WTC11 (cell line): ENCODE results near the gene SNX15. TPM values are rescaled to one million over a fixed set of nuclear protein-coding genes. Genes with fewer than 3 reads are reported as not detected.

Source experiments
- ATAC-seq: fragments of 200-7000 bp; cut with Tn5 transposase; 2 replicates; pipeline ENCODE4 v1.10.0; 2021; ENCODE audit warnings: mild to moderate bottlenecking, moderate library complexity
- CTCF ChIA-PET: fragments of 300-600 bp; sonication (Branson Sonifier 250); formaldehyde crosslinking; loops from one replicate; lab custom pipeline; 2021; ENCODE audit warnings: antibody characterized with exemption; lab: Charles Lee
- POLR2A ChIA-PET: fragments of 350-600 bp; sonication (Branson Sonifier 250); formaldehyde crosslinking; loops from one replicate; lab custom pipeline; 2021; ENCODE audit warnings: antibody characterized with exemption; lab: Charles Lee
- DNase-seq: peaks from one replicate; pipeline ENCODE4 v3.0.0; 2021; ENCODE audit warnings: low spot score
- H3K27ac Mint-ChIP-seq: 2 replicates; pipeline ENCODE4 v1.8.0; 2021; ENCODE audit warnings: mixed read lengths
- H3K27me3 Mint-ChIP-seq: 2 replicates; pipeline ENCODE4 v1.8.0; 2021; ENCODE audit warnings: low read depth, mild to moderate bottlenecking, moderate library complexity, mixed read lengths
- H3K36me3 Mint-ChIP-seq: 2 replicates; pipeline ENCODE4 v1.8.0; 2021; ENCODE audit warnings: mixed read lengths
- H3K4me1 Mint-ChIP-seq: 2 replicates; pipeline ENCODE4 v1.8.0; 2022; ENCODE audit warnings: mixed read lengths
- H3K4me3 Mint-ChIP-seq: 2 replicates; pipeline ENCODE4 v1.8.0; 2021; ENCODE audit warnings: mild to moderate bottlenecking, moderate library complexity, mixed read lengths
- H3K9me3 Mint-ChIP-seq: 2 replicates; pipeline ENCODE4 v1.8.0; 2021; ENCODE audit warnings: mixed read lengths
- AR ChIP-seq: fragments of 250-450 bp; sonication (Bioruptor Pico); IDR thresholded peaks from 2 replicates; pipeline ENCODE4 v1.9.0; 2021; ENCODE audit warnings: mild to moderate bottlenecking
- CBFB ChIP-seq: sonication (generic); formaldehyde crosslinking; IDR thresholded peaks from 2 replicates; pipeline ENCODE4 v1.8.1; 2022; ENCODE audit warnings: mild to moderate bottlenecking, low read depth, missing genetic modification reagents
- CREB1 ChIP-seq: sonication (generic); formaldehyde crosslinking; IDR thresholded peaks from 2 replicates; pipeline ENCODE4 v1.8.0; 2023; ENCODE audit warnings: mild to moderate bottlenecking, missing genetic modification reagents
- CREM ChIP-seq: sonication (generic); formaldehyde crosslinking; IDR thresholded peaks from 2 replicates; pipeline ENCODE4 v1.8.1; 2022; ENCODE audit warnings: mild to moderate bottlenecking, missing genetic modification reagents, moderate library complexity
- GABPB1 ChIP-seq: sonication (generic); formaldehyde crosslinking; IDR thresholded peaks from 2 replicates; pipeline ENCODE4 v1.8.1; 2023; ENCODE audit warnings: mild to moderate bottlenecking, missing genetic modification reagents
- GRHL2 ChIP-seq: fragments of 250-450 bp; sonication (Bioruptor Pico); IDR thresholded peaks from 2 replicates; pipeline ENCODE4 v1.8.0; 2022; ENCODE audit warnings: mild to moderate bottlenecking, moderate library complexity; ENCODE audit not compliant: insufficient replicate concordance, severe bottlenecking
- GTF2I ChIP-seq: fragments of 250-450 bp; sonication (Bioruptor Pico); conservative IDR thresholded peaks from 2 replicates; pipeline ENCODE4 v1.4.0; 2021; ENCODE audit warnings: mild to moderate bottlenecking
- JUN ChIP-seq: sonication (generic); formaldehyde crosslinking; IDR thresholded peaks from 2 replicates; pipeline ENCODE4 v1.8.0; 2023; ENCODE audit warnings: mild to moderate bottlenecking, missing genetic modification reagents
- MXD4 ChIP-seq: fragments of 250-450 bp; sonication (Bioruptor Pico); IDR thresholded peaks from 2 replicates; pipeline ENCODE4 v1.8.0; 2021; ENCODE audit warnings: mild to moderate bottlenecking, moderate library complexity, borderline replicate concordance
- TEAD1 ChIP-seq: sonication (generic); formaldehyde crosslinking; IDR thresholded peaks from 2 replicates; pipeline ENCODE4 v1.8.0; 2022; ENCODE audit warnings: mild to moderate bottlenecking, missing genetic modification reagents
- USF1 ChIP-seq: sonication (generic); formaldehyde crosslinking; IDR thresholded peaks from 2 replicates; pipeline ENCODE4 v1.8.0; 2022; ENCODE audit warnings: mild to moderate bottlenecking, missing genetic modification reagents
- USF2 ChIP-seq: sonication (generic); formaldehyde crosslinking; IDR thresholded peaks from 2 replicates; pipeline ENCODE4 v1.8.1; 2023; ENCODE audit warnings: mild to moderate bottlenecking, missing genetic modification reagents, moderate library complexity
- ZNF396 ChIP-seq: fragments of 250-450 bp; sonication (Bioruptor Pico); IDR thresholded peaks from 2 replicates; pipeline ENCODE4 v1.8.0; 2021; ENCODE audit warnings: mild to moderate bottlenecking, moderate library complexity, borderline replicate concordance
- ZNF423 ChIP-seq: fragments of 250-450 bp; sonication (Bioruptor Pico); IDR thresholded peaks from 2 replicates; pipeline ENCODE4 v2.1.2; 2022; ENCODE audit warnings: mild to moderate bottlenecking, moderate library complexity
- total RNA-seq: library from RNA; stranded (reverse); gene quantifications from 3 replicates; pipeline ENCODE4 v1.2.3, GENCODE V29; 2021
- TF ChIP-seq, protein P1 (sequence below): sonication (generic); formaldehyde crosslinking; conservative IDR thresholded peaks from 2 replicates; pipeline ENCODE4 v1.8.1; 2022; ENCODE audit warnings: mild to moderate bottlenecking, missing genetic modification reagents
- TF ChIP-seq, protein P2 (sequence below): sonication (generic); formaldehyde crosslinking; IDR thresholded peaks from 2 replicates; pipeline ENCODE4 v1.8.0; 2022; ENCODE audit warnings: mild to moderate bottlenecking, missing genetic modification reagents
- TF ChIP-seq, protein P3 (sequence below): sonication (generic); formaldehyde crosslinking; IDR thresholded peaks from 2 replicates; pipeline ENCODE4 v1.8.1; 2022; ENCODE audit warnings: missing genetic modification reagents, borderline replicate concordance
- TF ChIP-seq, protein P4 (sequence below): fragments of 250-450 bp; sonication (Bioruptor Pico); IDR thresholded peaks from 2 replicates; pipeline ENCODE4 v1.8.0; 2021; ENCODE audit warnings: mild to moderate bottlenecking
- TF ChIP-seq, protein P5 (sequence below): fragments of 250-450 bp; sonication (Bioruptor Pico); conservative IDR thresholded peaks from 2 replicates; pipeline ENCODE4 v1.9.0; 2021; ENCODE audit warnings: mild to moderate bottlenecking

Gene SNX15
- total RNA-seq, 1 experiment from 2014 or later = 17.6 TPM

GRCh38 chr11:64990222-64990923 lies 36.9 kb upstream of the SNX15 start:
- Mint-ChIP-seq H3K4me1 (0 out of 2 replicates have a peak, but pooled peaks cover 5% of the 10 kb centered on the region), H3K27me3 (no peaks in the 10 kb centered on the region; the same call in 1 of the 2 replicates), H3K27ac (no peak overlapping the region), H3K9me3 (no peaks in the 10 kb centered on the region), H3K4me3 (no peak overlapping the region)
- CTCF ChIA-PET = no interaction called here
- ATAC-seq (no peak), DNase-seq (no peak)
- TF ChIP-seq AR = no peak
- TF ChIP-seq, protein P1, sequence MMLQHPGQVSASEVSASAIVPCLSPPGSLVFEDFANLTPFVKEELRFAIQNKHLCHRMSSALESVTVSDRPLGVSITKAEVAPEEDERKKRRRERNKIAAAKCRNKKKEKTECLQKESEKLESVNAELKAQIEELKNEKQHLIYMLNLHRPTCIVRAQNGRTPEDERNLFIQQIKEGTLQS (CRISPR knock-in tag) = no peak
- no peak for TF ChIP-seq MXD4 (CRISPR knock-in tag)
- TF ChIP-seq, protein P2, sequence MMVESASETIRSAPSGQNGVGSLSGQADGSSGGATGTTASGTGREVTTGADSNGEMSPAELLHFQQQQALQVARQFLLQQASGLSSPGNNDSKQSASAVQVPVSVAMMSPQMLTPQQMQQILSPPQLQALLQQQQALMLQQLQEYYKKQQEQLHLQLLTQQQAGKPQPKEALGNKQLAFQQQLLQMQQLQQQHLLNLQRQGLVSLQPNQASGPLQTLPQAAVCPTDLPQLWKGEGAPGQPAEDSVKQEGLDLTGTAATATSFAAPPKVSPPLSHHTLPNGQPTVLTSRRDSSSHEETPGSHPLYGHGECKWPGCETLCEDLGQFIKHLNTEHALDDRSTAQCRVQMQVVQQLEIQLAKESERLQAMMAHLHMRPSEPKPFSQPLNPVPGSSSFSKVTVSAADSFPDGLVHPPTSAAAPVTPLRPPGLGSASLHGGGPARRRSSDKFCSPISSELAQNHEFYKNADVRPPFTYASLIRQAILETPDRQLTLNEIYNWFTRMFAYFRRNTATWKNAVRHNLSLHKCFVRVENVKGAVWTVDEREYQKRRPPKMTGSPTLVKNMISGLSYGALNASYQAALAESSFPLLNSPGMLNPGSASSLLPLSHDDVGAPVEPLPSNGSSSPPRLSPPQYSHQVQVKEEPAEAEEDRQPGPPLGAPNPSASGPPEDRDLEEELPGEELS = no peak
- TF ChIP-seq, all 79 proteins: peak for 0
- H3K36me3 Mint-ChIP-seq = no peaks in the 10 kb centered on the region
- POLR2A ChIA-PET = no interaction called here

DNA sequence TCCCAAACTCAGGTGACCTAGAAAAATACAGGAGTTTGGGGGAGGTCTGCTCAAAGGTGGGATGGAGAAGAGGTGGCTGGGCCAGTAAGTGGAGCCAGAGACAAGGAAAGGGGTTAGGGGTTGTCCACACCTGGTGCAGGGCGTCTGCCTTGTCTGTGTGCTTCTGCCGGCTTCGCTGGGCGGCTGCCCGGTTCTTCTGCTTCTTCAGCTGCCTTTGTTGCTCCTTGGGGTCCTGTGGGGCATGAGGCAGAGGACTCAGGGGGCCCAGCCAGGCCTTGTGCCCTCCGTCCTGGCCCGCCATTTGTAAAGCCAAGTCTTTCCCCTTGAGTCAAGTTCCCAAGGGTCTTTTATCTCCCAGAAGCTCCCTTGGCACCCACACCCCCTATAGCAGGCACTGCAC lies 32.9 kb upstream of the SNX15 start:
- Mint-ChIP-seq H3K27me3 (no peaks in the 10 kb centered on the region), H3K4me1 (peaks cover 23% of the 10 kb centered on the region), H3K4me3 (no peak overlapping the region), H3K36me3 (no peaks in the 10 kb centered on the region), H3K9me3 (no peaks in the 10 kb centered on the region), H3K27ac (no peak overlapping the region)
- CTCF ChIA-PET = interaction anchor here (0.6 to 1.3 kb wide), 2 partner anchors 20 to 21 kb away, joined by 3 to 6 read pairs; partner anchors contain the start of gene ARL2
- DNase-seq (no peak), ATAC-seq (no peak)
- POLR2A ChIA-PET = no interaction called here
- TF ChIP-seq CBFB (no peak), USF2 (CRISPR knock-in tag) (no peak), USF1 (CRISPR knock-in tag) (no peak), CREB1 (CRISPR knock-in tag) (no peak), ZNF423 (CRISPR knock-in tag) (no peak), GRHL2 (CRISPR knock-in tag) (no peak), GTF2I (CRISPR knock-in tag) (no peak), MXD4 (CRISPR knock-in tag) (no peak), ZNF396 (no peak), GABPB1 (CRISPR knock-in tag) (no peak), CREM (no peak), TEAD1 (CRISPR knock-in tag) (no peak), JUN (CRISPR knock-in tag) (no peak)
- TF ChIP-seq, protein P3, sequence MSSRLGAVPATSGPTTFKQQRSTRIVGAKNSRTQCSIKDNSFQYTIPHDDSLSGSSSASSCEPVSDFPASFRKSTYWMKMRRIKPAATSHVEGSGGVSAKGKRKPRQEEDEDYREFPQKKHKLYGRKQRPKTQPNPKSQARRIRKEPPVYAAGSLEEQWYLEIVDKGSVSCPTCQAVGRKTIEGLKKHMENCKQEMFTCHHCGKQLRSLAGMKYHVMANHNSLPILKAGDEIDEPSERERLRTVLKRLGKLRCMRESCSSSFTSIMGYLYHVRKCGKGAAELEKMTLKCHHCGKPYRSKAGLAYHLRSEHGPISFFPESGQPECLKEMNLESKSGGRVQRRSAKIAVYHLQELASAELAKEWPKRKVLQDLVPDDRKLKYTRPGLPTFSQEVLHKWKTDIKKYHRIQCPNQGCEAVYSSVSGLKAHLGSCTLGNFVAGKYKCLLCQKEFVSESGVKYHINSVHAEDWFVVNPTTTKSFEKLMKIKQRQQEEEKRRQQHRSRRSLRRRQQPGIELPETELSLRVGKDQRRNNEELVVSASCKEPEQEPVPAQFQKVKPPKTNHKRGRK (CRISPR knock-in tag) = no peak
- TF ChIP-seq, protein P4, sequence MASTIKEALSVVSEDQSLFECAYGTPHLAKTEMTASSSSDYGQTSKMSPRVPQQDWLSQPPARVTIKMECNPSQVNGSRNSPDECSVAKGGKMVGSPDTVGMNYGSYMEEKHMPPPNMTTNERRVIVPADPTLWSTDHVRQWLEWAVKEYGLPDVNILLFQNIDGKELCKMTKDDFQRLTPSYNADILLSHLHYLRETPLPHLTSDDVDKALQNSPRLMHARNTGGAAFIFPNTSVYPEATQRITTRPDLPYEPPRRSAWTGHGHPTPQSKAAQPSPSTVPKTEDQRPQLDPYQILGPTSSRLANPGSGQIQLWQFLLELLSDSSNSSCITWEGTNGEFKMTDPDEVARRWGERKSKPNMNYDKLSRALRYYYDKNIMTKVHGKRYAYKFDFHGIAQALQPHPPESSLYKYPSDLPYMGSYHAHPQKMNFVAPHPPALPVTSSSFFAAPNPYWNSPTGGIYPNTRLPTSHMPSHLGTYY (CRISPR knock-in tag) = no peak
- TF ChIP-seq, protein P5, sequence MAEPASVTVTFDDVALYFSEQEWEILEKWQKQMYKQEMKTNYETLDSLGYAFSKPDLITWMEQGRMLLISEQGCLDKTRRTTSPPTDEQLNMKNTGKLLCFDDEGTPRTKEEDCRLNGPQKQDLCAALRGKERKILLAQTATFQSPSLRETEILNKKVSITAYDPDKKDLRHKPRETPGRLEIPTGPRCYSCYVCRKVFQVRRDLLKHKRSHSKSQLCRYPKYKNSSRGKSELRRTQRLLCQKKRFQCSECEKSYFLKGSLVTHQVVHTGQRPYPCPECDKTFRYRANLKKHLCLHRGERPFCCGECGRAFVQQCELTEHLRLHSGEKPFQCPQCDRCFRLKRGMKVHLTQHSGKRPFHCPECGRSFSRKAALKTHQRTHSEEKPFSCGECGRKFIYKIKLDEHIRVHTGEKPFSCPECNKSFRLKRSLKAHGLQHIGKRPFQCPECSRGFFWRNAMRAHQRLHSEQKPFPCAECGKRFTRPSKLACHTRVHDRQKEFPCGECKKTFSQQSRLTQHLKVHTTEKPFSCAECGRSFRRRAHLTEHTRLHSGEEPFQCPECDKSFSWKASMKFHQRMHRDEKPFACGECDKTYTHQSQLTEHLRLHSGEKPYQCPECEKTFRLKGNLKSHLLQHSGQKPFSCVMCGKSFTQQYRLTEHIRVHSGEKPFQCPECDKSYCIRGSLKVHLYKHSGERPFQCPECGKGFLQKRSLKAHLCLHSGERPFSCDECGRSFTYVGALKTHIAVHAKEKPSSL = no peak
